Esophagus squamous epithelium (tissue), 4 donors: ENCODE measurements around the gene PRDM2.

Source experiments
- CTCF ChIP-seq, 6 experiments: fragments of 450-650 bp in 4 of 6; fragments of 200-600 bp in 2 of 6; sonication (generic) in 2 of 6; IDR thresholded peaks; one replicate each; pipeline ENCODE4 v1.5.1; 2016 to 2019; ENCODE audit warnings: antibody characterized with exemption in 6 of 6, mild to moderate bottlenecking in 4 of 6, moderate library complexity in 4 of 6
- POLR2A ChIP-seq, 4 donors: fragments of 450-650 bp; IDR thresholded peaks; one replicate each; pipeline ENCODE4 v1.6.1; 2017; ENCODE audit warnings: antibody characterized with exemption in 4 of 4, mild to moderate bottlenecking in 4 of 4, moderate library complexity in 3 of 4

- TF ChIP-seq CTCF (IDR thresholded peaks at IDR 0.05), result no peak
- TF ChIP-seq POLR2A (IDR thresholded peaks at IDR 0.05), result no peak
Measured at GRCh38 chr1:13784971-13785370, 85.0 kb downstream of the PRDM2 start.
